CD14-positive monocyte (primary cell): ENCODE data around the gene RNF167. TPM values are rescaled to one million over a fixed set of nuclear protein-coding genes. Genes with fewer than 3 reads are reported as not detected.

Experiments
- DNase-seq, 3 donors: peaks; one replicate each; pipeline ENCODE4 v3.0.0-alpha.2; 2011 to 2022
- H2AFZ ChIP-seq: 2 replicates; pipeline ENCODE4 v1.6.0; 2012; ENCODE audit warnings: mild to moderate bottlenecking, low read depth, low read length, inconsistent platforms; ENCODE audit not compliant: insufficient read depth, poor library complexity, severe bottlenecking
- H3K27ac ChIP-seq, 2 donors: 1 replicate in 1 of 2; 2 replicates in 1 of 2; pipeline ENCODE4 v1.5.1; 2012 to 2013; ENCODE audit warnings: low read length in 2 of 2, control low read depth in 1 of 2, inconsistent platforms in 1 of 2, low read depth in 1 of 2, mild to moderate bottlenecking in 1 of 2
- H3K27me3 ChIP-seq, 2 donors: one replicate each; pipeline versions ENCODE4 v1.6.0 to v1.6.1; 2011 to 2013; ENCODE audit warnings: low read length in 2 of 2; ENCODE audit not compliant: control insufficient read depth in 2 of 2, insufficient read depth in 2 of 2
- H3K36me3 ChIP-seq, 2 donors: replicated peaks in 1 of 2; 1 replicate in 1 of 2; 2 replicates in 1 of 2; pipeline versions ENCODE4 v1.5.1 to v1.6.1; 2012 to 2013; ENCODE audit warnings: low read length in 2 of 2, control low read depth in 1 of 2, inconsistent platforms in 1 of 2, mild to moderate bottlenecking in 1 of 2; ENCODE audit not compliant: insufficient read depth in 2 of 2, control insufficient read depth in 1 of 2
- H3K4me1 ChIP-seq, 2 donors: 1 replicate in 1 of 2; 2 replicates in 1 of 2; pipeline versions ENCODE4 v1.5.1 to v1.6.1; 2012 to 2013; ENCODE audit warnings: low read length in 2 of 2, control low read depth in 1 of 2, inconsistent platforms in 1 of 2, mild to moderate bottlenecking in 1 of 2, moderate library complexity in 1 of 2; ENCODE audit not compliant: insufficient read depth in 2 of 2, control insufficient read depth in 1 of 2
- H3K4me2 ChIP-seq: replicated peaks from 2 replicates; pipeline ENCODE3; 2012; ENCODE audit warnings: low read length, moderate library complexity, mild to moderate bottlenecking; ENCODE audit not compliant: poor library complexity, severe bottlenecking; ENCODE audit errors: extremely low read depth
- H3K4me3 ChIP-seq, 3 experiments: fragments of 200-600 bp in 1 of 3; sonication (generic) in 1 of 3; replicated peaks in 1 of 3; 1 replicate in 2 of 3; 2 replicates in 1 of 3; pipeline ENCODE4 v1.5.1; 2011 to 2013; ENCODE audit warnings: low read length in 3 of 3, mild to moderate bottlenecking in 3 of 3, control low read depth in 2 of 3, low read depth in 2 of 3, inconsistent platforms in 1 of 3, moderate library complexity in 1 of 3
- H3K79me2 ChIP-seq: 2 replicates; pipeline ENCODE4 v1.6.0; 2012; ENCODE audit warnings: mild to moderate bottlenecking, control low read depth, inconsistent platforms, low read length, moderate library complexity; ENCODE audit not compliant: insufficient read depth
- H3K9ac ChIP-seq: 2 replicates; pipeline ENCODE4 v1.6.0; 2017; ENCODE audit warnings: low read length, mild to moderate bottlenecking; ENCODE audit not compliant: insufficient read depth, poor library complexity, severe bottlenecking
- H3K9me3 ChIP-seq, 2 donors: replicated peaks in 1 of 2; 1 replicate in 1 of 2; 2 replicates in 1 of 2; pipeline versions ENCODE4 v1.5.1 to v1.6.1; 2012 to 2013; ENCODE audit warnings: low read length in 2 of 2, control low read depth in 1 of 2; ENCODE audit not compliant: control insufficient read depth in 1 of 2, insufficient read depth in 1 of 2
- H4K20me1 ChIP-seq: 2 replicates; pipeline ENCODE4 v1.6.0; 2012; ENCODE audit warnings: mild to moderate bottlenecking, low read length, control low read depth, moderate library complexity; ENCODE audit not compliant: insufficient read depth
- H3K27ac Mint-ChIP-seq, 7 donors: one replicate each; pipeline ENCODE4 v1.8.0; 2020; ENCODE audit warnings: mild to moderate bottlenecking in 7 of 7, mixed read lengths in 7 of 7, moderate library complexity in 6 of 7, inconsistent platforms in 2 of 7
- H3K27me3 Mint-ChIP-seq, 3 donors: one replicate each; pipeline ENCODE4 v1.8.0; 2021 to 2022; ENCODE audit warnings: low read depth in 3 of 3, mild to moderate bottlenecking in 3 of 3, mixed read lengths in 3 of 3, moderate library complexity in 3 of 3, inconsistent platforms in 1 of 3
- H3K36me3 Mint-ChIP-seq, 2 donors: one replicate each; pipeline ENCODE4 v1.8.0; 2020; ENCODE audit warnings: mixed read lengths in 2 of 2, inconsistent platforms in 1 of 2, mild to moderate bottlenecking in 1 of 2
- H3K4me1 Mint-ChIP-seq: one replicate; pipeline ENCODE4 v1.8.0; 2020; ENCODE audit warnings: mild to moderate bottlenecking, mixed read lengths
- H3K4me3 Mint-ChIP-seq, 2 donors: one replicate each; pipeline ENCODE4 v1.8.0; 2020; ENCODE audit warnings: mild to moderate bottlenecking in 2 of 2, mixed read lengths in 2 of 2, moderate library complexity in 1 of 2
- H3K9me3 Mint-ChIP-seq, 7 donors: one replicate each; pipeline ENCODE4 v1.8.0; 2020 to 2022; ENCODE audit warnings: mixed read lengths in 7 of 7, mild to moderate bottlenecking in 6 of 7, moderate library complexity in 6 of 7, inconsistent platforms in 2 of 7
- WGBS: methylation state at CpG from one replicate; pipeline ENCODE4 v1.1.5; 2013; ENCODE audit warnings: missing lambda C conversion rate; ENCODE audit not compliant: insufficient coverage; 5-methylcytosine and 5-hydroxymethylcytosine counted together
- intact Hi-C, 2 donors: fragments of 100-400 bp; cut with micrococcal nuclease; formaldehyde crosslinking; loops; one replicate each; pipeline versions ENCODE4 v1.15.0 to v1.15.1; 2023
- polyA plus RNA-seq, 3 donors: library from polyadenylated mRNA; depleted of rRNA in 1 of 3; unstranded in 2 of 3; stranded (reverse) in 1 of 3; fragments of 300-500 nt in 2 of 3; fragments of >200 nt in 1 of 3; fragmentation: Illumina TruSeq in 2 of 3; gene quantifications; 1 replicate in 2 of 3; 2 replicates in 1 of 3; pipeline ENCODE4 v1.2.3, GENCODE V29; 2012 to 2021
- TF ChIP-seq, protein P1 (sequence below): fragments of 200-600 bp; IDR thresholded peaks from one replicate; pipeline ENCODE4 v1.8.0; 2022; ENCODE audit warnings: antibody characterized with exemption, mild to moderate bottlenecking

The RNF167 gene
- polyA plus RNA-seq, 3 donors, result 17.2 to 105 (median 20.6) TPM

DNA sequence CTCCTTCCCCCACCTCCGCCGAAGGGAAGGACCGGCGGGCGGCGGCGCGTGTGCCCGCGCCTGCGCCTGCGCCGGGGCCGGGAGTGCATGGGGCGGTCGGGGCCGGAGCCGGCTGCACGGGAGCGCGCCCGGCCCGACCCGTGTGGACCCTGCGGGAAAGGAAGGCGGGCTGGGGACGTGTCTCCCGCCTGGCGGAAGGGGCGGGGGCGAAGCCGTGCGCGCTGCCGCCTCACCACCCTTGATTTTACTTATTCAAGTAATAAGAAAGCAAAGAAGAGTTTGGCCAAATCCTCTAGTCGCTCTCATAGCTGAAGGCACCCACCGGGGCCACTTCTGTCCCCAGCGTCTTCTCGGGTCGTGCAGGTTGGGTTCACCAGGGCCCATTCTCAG is 8.9 kb downstream of the RNF167 start:
- Histone ChIP-seq H3K4me1 (peaks cover 44 to 61% of the 10 kb centered on the region in 2 donors), H3K36me3 (peaks cover 19 to 23% of the 10 kb centered on the region in 2 donors), H4K20me1 (peaks cover 45% of the 10 kb centered on the region), H3K4me3 (peak overlapping the region; percentile 92 to 95 (median 94)), H3K9me3 (no peaks in the 10 kb centered on the region), H3K27me3 (no peaks in the 10 kb centered on the region), H3K79me2 (peaks cover 53% of the 10 kb centered on the region), H2AFZ (peak overlapping the region; percentile 58), H3K27ac (peak overlapping the region; percentile 94), H3K4me2 (peak overlapping the region; percentile 98), H3K9ac (peak overlapping the region; percentile 80)
- Mint-ChIP-seq H3K9me3 (no peaks in the 10 kb centered on the region), H3K4me3 (peak overlapping the region; percentile 97 to 99), H3K4me1 (peaks cover 45% of the 10 kb centered on the region), H3K27me3 (peaks cover 2 to 8% (median 3%) of the 10 kb centered on the region in 3 donors), H3K36me3 (peaks cover 25 to 30% of the 10 kb centered on the region in 2 donors), H3K27ac (peak overlapping the region; percentile 96 to 99 (median 98))
- peak; percentile 77 to 82 (median 80) for DNase-seq
- 0% methylated on average over 28 of the region's 40 CpGs for WGBS
- intact Hi-C loops, result loop anchor here (1.0 to 5.0 kb wide), 4 partner anchors 18 to 182 kb away; partner anchors contain the start of genes SPAG7 (in 2 of the 2) and CHRNE (in 1 of the 2)
- TF ChIP-seq, protein P1, sequence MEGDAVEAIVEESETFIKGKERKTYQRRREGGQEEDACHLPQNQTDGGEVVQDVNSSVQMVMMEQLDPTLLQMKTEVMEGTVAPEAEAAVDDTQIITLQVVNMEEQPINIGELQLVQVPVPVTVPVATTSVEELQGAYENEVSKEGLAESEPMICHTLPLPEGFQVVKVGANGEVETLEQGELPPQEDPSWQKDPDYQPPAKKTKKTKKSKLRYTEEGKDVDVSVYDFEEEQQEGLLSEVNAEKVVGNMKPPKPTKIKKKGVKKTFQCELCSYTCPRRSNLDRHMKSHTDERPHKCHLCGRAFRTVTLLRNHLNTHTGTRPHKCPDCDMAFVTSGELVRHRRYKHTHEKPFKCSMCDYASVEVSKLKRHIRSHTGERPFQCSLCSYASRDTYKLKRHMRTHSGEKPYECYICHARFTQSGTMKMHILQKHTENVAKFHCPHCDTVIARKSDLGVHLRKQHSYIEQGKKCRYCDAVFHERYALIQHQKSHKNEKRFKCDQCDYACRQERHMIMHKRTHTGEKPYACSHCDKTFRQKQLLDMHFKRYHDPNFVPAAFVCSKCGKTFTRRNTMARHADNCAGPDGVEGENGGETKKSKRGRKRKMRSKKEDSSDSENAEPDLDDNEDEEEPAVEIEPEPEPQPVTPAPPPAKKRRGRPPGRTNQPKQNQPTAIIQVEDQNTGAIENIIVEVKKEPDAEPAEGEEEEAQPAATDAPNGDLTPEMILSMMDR, result no peak

DNA sequence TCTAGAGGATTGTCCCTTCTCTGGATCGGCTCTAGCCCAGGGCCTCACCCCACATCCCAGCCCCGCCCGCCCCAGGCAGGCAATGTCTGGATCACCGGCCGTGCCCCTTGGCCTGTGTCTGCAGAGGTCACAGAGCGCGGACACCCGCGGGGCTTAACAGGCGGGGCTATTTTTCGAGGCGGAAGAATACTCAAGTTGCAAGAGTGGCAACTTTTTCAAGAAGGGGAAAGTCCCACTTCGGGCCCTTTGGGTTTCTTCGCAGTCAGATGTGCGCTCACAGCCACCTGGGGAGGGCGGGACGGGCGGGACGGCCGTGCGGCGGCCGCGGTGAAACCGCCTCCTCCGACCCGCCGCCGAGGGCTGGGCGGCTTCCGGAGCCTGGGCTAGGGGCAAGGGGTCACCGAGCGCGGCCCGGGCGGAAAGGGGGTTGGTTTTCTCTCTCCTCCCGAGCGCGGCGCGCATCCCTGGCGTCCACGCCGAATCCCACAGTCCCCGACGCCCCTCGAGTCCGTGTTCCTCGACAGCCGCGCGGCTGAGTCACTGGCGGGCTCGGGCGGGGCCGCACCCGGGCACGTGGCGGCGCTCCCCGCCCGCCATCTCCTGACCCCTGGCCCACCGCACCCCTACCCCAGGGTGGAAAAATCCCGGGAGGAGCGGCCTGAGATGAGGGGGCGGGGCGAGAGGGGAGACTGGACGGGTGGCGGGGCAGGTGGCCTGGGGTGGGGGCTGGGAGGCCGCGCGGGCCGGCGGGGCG is 9.4 kb downstream of the RNF167 start:
- Mint-ChIP-seq H3K36me3 (peaks cover 21 to 25% of the 10 kb centered on the region in 2 donors), H3K27me3 (peaks cover 2 to 8% (median 3%) of the 10 kb centered on the region in 3 donors), H3K4me1 (peaks cover 40% of the 10 kb centered on the region), H3K27ac (peak overlapping the region; percentile 89 to 99 (median 98)), H3K4me3 (peak overlapping the region; percentile 77 to 97), H3K9me3 (no peaks in the 10 kb centered on the region)
- Histone ChIP-seq H3K9me3 (no peaks in the 10 kb centered on the region), H3K36me3 (peaks cover 17 to 21% of the 10 kb centered on the region in 2 donors), H2AFZ (peak overlapping the region; percentile 58), H3K4me1 (peaks cover 38 to 55% of the 10 kb centered on the region in 2 donors), H3K4me3 (peak overlapping the region; percentile 92 to 95 (median 94)), H3K27ac (peak overlapping the region; percentile 94), H3K9ac (peak overlapping the region; percentile 80), H3K27me3 (no peaks in the 10 kb centered on the region), H3K79me2 (peaks cover 47% of the 10 kb centered on the region), H4K20me1 (peaks cover 39% of the 10 kb centered on the region), H3K4me2 (peak overlapping the region; percentile 98)
- WGBS, result 0% methylated on average over 62 of the region's 75 CpGs
- TF ChIP-seq, protein P1, result no peak
- intact Hi-C loops, result loop anchor here (1.0 to 5.0 kb wide), 5 partner anchors 17 to 182 kb away; partner anchors contain the start of genes SPAG7 (in 2 of the 2), CAMTA2 (in 1 of the 2) and CHRNE (in 1 of the 2)
- DNase-seq, result peak; percentile 76 to 90 (median 79)
